Left kidney (tissue), 2 donors: ENCODE results near the gene PLP2. TPM values are rescaled to one million over a fixed set of nuclear protein-coding genes. Genes with fewer than 3 reads are reported as not detected.

Source experiments
- DNase-seq: peaks from one replicate; pipeline ENCODE4 v3.0.0-alpha.2; 2013
- polyA plus RNA-seq: library from polyadenylated mRNA; unstranded; fragments of 120-200 nt; gene quantifications from one replicate; pipeline ENCODE4 v1.2.1, GENCODE V29; 2013; ENCODE audit not compliant: insufficient read length

Gene PLP2
- polyA plus RNA-seq, 1 donor: 37.9 TPM

DNA sequence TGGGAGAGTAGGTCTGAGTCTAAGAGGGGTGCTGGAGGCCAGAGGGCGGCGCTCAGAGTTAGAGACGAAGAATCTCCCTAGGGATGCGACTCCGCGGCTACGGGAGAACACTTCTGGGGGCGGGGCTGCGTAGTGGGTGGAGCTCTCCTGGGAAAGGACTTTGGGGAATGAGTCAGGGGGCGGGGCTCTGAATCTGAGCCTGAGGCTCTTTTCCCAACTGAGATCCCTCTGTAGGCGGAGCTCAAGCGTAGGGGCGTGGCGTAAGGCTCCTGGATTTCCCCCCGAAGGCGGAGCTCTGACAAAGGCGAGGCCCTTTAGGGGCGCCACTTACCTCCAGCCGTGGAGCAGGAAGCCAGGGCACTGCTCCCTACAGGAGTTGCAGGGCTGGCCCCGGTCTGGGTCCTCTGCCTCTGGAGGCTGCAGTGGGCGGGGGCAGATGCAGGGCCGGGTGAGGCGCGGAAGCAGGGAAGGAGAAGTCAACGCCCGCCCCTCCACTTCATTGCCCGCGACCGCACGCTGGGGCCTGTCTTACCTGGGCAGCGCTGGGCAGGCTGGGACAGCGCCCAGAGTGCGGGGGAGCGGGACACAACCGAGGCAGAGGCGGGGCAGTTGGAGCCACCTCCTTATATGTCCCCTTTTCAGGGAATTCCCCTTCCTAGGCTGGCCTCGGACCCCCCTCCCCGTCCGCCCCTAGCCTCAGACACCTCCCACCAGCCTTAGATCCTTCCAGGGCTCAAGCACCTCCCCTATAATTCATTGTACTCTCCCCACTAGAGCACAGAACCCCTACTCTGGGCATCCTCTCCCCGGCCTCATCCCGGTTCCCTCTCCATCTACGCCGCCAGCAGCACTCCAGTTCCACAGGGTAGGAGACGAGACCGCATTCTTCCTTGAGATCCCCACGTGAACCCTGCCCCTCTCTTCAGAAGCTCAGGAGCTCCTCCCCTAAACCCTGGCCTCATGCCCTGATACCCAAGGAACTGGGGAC, 12.9 kb downstream of the PLP2 start:
- peak; percentile 89 for DNase-seq

- DNase-seq: no peak
These were observed 14.7 kb downstream of the PLP2 start, which contains the start of gene PRICKLE3 for GRCh38 chrX:49186125-49187027. TSS of gene PRICKLE3 (minus strand) at chrX:49186373. CDS start at chrX:49186297, 76 bp downstream.

DNA sequence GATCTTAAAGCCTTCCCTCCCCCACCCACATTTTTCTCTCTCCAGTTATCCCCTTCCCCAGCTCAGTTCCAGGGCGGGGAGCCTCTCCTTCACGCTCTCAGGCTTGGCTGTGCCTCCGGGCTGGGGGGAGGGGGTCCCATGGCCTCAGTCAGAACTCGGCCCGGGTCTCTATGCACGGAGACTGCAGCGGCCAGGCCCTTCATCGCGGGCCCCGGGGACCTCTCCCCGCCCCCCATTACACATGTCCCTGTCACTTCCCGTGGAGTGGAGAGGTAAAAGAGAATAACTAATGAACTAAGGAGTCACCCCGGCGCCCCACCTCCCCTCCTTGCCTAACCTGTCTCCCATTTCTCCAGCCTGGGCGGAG, 15.3 kb downstream of the PLP2 start:
- DNase-seq: no peak

DNA sequence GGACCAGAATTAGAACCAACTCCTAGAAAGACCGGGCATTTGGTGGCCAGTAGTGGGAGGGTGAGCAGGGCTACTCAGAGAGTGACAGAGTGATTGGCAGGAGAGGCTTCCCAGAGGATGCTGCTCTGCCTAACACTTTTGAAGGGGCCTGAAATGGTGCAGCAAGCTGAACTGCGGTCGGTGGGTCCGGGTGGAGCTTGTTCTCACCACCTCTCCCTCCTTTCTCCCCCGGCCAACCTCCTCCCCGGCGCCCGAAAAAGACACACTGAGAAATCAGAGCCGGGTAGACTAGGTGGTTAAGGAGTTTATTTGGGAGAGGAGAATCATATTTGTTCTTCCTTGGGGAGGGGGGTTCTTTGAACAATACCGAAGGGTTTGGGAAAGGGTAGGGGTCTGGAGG, 15.8 kb downstream of the PLP2 start:
- no peak for DNase-seq

DNA sequence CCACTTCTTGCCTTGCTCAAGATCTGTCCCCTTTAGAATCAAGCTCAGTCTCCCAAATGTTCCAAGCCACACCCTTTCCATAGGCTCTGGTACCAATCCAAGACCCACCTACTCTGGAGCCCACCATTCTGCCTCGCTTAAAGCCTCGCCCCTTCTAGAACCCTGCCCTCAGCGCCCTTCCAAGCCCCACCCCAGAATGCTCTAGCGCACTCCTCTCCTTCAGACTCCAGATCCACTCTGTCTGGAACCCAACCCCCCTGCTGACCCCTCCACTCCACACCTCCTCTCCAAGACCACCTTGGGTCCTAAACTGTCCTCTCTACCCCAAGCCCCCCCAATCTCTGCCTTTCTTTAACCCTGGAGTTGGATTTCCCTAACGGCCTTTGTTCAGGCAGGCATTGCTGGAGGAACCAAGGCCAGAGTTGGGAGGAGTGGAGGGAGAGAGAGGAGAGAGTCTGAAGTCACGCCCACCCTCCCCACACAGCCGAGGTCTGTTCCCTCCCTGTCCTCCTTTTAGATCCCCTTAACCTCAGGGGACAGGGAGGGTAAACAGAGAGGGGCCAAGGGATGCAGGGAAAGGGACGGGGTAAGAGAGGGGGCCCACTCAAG, 16.9 kb downstream of the PLP2 start:
- DNase-seq: no peak

GRCh38 chrX:49189606-49190005, 17.9 kb downstream of the PLP2 start:
- no peak for DNase-seq

DNA sequence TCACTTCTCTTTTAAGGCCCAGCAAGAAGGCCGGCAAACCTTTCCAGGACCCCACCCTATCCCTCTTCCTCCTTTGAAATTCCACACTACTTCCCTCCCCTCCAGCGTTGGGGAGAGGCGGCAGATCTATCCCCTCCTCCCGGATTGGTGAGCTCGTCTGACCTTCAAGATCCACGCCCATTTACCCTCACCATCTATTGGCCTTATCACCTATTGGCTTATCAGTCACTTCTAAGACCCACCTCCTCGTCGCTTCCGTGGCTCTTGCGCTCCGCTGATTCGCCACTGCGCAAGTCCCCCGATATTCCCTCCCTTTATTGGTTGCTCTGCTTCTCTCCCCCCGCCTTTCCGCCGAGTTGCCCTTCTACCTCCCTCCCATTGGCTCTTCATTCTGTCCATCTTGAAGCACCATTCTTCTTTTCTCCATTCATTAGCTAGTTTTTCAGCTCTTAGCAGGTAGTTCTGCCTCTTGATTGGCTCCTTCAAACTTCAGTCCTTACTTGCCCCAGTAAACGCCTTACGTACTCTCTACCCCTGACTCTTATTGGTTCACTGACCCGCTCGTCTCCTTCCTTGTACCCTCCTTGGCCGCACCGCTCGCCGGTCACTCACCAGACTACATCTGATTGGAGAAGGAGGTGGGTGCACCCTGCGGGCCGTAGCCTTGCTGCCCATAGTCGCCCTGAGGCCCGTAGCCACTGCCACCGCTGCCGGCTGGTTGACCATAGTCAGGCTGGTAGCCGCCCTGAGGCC, 19.3 kb downstream of the PLP2 start:
- peak; percentile 94 for DNase-seq

DNA sequence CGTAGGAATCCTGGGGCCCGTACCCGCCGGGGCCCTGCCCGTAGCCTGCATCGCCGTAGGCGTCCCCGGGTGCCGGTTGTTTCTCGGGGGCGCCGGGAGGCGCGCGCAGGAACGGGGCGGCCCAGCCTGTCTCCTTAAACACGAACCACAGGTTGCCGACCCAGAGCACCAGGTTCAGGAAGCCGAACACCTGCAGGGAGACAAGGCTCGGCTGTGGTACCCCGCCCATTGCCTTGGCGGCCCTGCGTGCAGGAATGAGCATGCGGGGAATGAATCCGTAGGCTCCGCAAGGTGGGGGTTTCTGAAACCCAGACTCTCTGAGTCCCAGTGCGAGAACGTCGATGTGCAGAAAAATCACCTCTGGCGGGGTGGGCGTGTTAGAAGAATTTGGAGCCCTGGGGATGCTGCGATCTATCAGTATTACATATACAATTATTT, 19.9 kb downstream of the PLP2 start:
- no peak for DNase-seq

DNA sequence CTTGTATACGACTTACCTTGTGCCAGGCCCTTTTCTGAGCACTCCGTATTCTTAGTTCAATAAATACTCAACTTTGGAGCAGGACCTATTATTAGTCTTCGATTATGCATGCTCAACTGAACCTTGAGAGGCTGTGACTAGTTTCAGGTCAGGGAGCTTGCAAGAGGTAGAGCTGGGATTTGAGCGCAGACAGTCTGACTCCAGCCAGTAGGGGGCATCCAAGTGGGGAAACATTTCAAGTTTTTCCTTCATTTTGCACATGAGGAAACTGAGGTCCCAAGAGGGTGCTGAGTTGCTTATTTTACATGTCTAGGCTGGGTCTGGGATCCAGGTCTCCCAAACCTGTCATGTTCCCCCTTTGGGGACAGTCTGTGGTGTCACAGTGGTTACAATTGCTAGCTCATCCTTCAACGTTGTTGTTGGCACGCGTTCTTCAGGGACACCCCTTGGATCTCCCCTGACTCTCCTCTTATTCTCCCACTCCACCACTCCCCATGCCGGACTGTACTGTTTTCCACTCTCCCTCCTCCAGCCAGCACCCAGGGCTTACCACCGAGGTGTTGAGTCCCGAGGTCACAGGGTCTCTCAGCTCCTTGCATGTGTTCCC, 21.1 kb downstream of the PLP2 start:
- DNase-seq: no peak

GRCh38 chrX:49193542-49193964, 21.9 kb downstream of the PLP2 start:
- no peak for DNase-seq

GRCh38 chrX:49197543-49198087, 25.9 kb downstream of the PLP2 start:
- DNase-seq: no peak

- no peak for DNase-seq
These were observed 27.0 kb downstream of the PLP2 start for GRCh38 chrX:49198540-49199314.

GRCh38 chrX:49199315-49199595, 27.6 kb downstream of the PLP2 start:
- no peak for DNase-seq

DNA sequence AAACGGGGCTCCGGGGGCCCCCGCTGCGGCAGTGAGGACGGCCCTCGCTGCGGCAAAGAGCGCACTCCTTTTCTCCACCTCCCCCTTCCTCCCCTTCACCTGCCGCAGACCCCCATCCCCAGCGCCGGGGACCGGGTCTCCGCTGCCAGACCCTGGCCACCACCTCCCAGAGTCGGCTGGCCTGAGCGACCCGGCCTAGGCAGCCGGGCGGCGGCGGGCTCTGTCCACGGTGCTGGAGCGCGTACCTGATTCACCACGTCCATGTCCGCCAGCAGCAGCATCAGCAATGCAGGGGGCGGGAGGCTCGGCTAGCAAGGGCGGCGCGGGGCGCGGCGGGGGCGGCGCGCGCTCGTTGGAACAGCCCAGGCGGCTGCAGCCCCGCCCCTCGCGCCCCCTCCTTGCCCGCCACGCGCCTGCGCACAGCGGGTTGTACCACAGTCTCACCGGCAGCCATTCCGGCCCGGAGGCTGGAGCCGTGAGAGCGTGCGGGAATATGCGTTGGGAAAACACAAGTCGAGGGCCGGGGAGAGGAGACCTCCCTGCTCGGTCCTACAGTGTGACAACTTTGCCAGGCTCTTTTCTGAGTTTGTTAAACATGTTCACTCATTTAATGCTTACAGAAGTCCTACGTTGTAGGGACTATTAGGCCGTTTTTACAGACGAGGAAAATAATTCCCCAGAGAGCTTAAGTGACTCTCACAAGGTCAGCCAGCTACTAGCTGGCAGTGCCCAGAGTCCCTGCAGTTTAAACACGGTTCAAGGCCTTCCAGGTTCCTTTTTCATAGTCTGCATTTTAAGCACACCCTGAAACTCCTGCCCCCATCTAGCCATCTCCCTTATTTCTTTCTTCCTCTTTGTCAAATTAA, 28.4 kb downstream of the PLP2 start, which contains the start of gene SYP:
Gene SYP, minus strand, starts transcription at position 288 of the 866 bp plus-strand sequence. Its CDS starts 7 bp downstream, at position 281.
- peak; percentile 70 for DNase-seq

DNA sequence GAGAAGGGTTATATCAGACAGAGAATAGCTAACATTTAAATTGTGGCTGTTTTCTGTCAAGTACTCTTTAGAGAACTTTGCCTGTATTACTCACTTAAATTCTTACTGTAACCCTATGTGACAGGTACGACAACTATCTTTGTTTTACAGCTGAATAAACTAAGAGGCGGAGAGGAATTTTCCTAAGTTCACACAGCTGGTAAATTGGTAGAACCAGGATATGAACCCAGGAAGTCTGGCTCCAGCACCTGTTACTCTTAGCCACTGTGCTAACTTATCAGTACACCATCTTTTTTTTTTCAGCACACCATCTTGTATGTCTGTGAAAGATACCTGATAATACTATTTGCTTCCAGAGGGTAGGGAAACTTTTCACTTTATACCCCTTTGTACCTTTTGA, 30.3 kb downstream of the PLP2 start:
- DNase-seq: no peak

DNA sequence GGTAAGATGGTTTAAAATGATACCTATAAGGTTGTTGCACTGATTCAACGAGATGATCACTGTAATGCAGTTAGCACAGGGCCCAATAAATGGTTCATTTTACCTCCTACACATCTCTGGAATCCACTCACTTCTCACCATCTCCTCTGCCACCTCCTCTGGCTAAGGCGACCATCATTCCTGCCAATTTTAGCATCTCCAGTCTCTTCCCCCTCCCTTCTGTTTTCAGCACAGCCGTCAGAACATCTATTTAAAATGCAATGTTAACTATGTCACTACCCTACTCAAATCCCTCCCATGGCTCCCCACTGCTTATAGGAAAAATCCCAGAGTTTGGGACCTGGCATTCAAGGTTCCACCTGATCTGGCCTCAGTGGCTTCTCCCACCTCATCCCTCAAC, 31.8 kb downstream of the PLP2 start:
- no peak for DNase-seq

- DNase-seq: no peak
These were observed 32.3 kb downstream of the PLP2 start for GRCh38 chrX:49204017-49204416.

- no peak for DNase-seq
These were observed 33.0 kb downstream of the PLP2 start for GRCh38 chrX:49204709-49205108.

DNA sequence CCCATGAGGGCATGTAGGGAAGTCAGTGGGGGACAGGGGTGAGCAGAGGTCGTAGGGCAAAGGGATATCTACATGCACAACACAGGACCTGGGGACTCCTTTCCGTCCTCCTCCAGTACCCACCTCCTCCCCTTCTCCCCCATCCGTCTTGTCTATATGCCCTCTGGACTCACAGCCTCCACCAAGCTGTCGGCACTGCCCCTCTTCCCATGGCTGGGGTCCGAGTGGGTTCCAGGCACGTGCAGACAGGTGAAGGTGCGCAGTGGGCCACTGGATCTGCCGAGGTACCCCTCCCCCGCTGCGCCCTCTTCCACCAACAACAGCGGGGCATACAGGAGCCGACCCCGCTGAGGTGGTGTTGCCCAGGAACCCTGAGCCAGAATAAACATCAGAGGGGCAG, 33.7 kb downstream of the PLP2 start:
- DNase-seq: no peak
